K562 (cell line): ENCODE measurements around the gene TOR1A. TPM values are rescaled to one million over a fixed set of nuclear protein-coding genes. Genes with fewer than 3 reads are reported as not detected.
A peak's percentile ranks its signal among the peaks of the same experiment; 100 is the strongest.

Experiments
- ATAC-seq: fragments of 200-7000 bp; cut with Tn5 transposase; 3 replicates; pipeline ENCODE4 v1.9.1; 2020; ENCODE audit warnings: moderate library complexity
- BruUV-seq: library from RNA; stranded (reverse); fragments of 400-500 nt; replicated peaks from 2 replicates; lab custom pipeline; 2021; lab: Mats Ljungman, UMichigan
- CTCF ChIA-PET: fragments of 300-600 bp; formaldehyde crosslinking; extraction: SDS; loops from one replicate; lab custom pipeline; 2021; ENCODE audit warnings: low intra/inter-chr PET ratio; lab: Yijun Ruan, JAX
- POLR2A ChIA-PET: fragments of 300-600, 350-650 bp; sonication (Branson Sonifier 250); formaldehyde crosslinking; extraction: SDS; loops from one replicate; lab custom pipeline; 2021; ENCODE audit warnings: antibody characterized with exemption, inconsistent platforms; lab: Yijun Ruan, JAX
- DNase-seq, 4 experiments: peaks; one replicate each; pipeline versions ENCODE4 v3.0.0 to v3.0.0-alpha.2; 2011 to 2018; ENCODE audit warnings: low spot score in 3 of 4, mixed read lengths in 3 of 4; ENCODE audit errors: extremely low read depth in 1 of 4
- FAIRE-seq: peaks from 2 replicates; lab custom pipeline; 2011; peaks lifted over from hg19 to GRCh38; lab: Jason Lieb, UNC
- H2AFZ ChIP-seq: 2 replicates; pipeline ENCODE4 v1.6.0; 2011; ENCODE audit warnings: low read depth, low read length, control low read depth, inconsistent platforms
- H3K27ac ChIP-seq: fragments of 200-600 bp; 3 replicates; pipeline ENCODE4 v1.8.0; 2011; ENCODE audit warnings: low read depth, mild to moderate bottlenecking, control low read depth, inconsistent platforms, low read length, moderate library complexity, mixed read lengths; ENCODE audit errors: extremely low read depth
- H3K27me3 ChIP-seq, 2 experiments: fragments of 300-600 bp in 1 of 2; 2 replicates in 1 of 2; 3 replicates in 1 of 2; pipeline versions ENCODE4 v1.6.0 to v1.8.0; 2011; ENCODE audit warnings: inconsistent platforms in 2 of 2, low read length in 2 of 2, mild to moderate bottlenecking in 1 of 2, mixed read lengths in 1 of 2, moderate library complexity in 1 of 2; ENCODE audit not compliant: control insufficient read depth in 2 of 2, insufficient read depth in 2 of 2
- H3K36me3 ChIP-seq: fragments of 300-600 bp; 3 replicates; pipeline ENCODE4 v1.8.0; 2011; ENCODE audit warnings: mild to moderate bottlenecking, low read length, inconsistent platforms; ENCODE audit not compliant: control insufficient read depth, insufficient read depth
- H3K4me1 ChIP-seq, 2 experiments: fragments of 200-600 bp in 1 of 2; replicated peaks in 1 of 2; 2 replicates in 1 of 2; 3 replicates in 1 of 2; pipeline versions ENCODE4 v1.5.1 to v1.8.0; 2011; ENCODE audit warnings: inconsistent platforms in 2 of 2, low read length in 2 of 2, mild to moderate bottlenecking in 1 of 2, mixed read lengths in 1 of 2, moderate library complexity in 1 of 2; ENCODE audit not compliant: control insufficient read depth in 2 of 2, insufficient read depth in 2 of 2
- H3K4me2 ChIP-seq: 2 replicates; pipeline ENCODE4 v1.6.1; 2011; ENCODE audit warnings: low read length, control low read depth, inconsistent platforms, mixed read lengths; ENCODE audit not compliant: insufficient read depth
- H3K4me3 ChIP-seq: fragments of 200-600 bp; sonication (generic), shearing (Covaris generic); 2 replicates; pipeline ENCODE4 v1.5.1; 2016; ENCODE audit warnings: control low read depth, inconsistent platforms
- H3K79me2 ChIP-seq: fragments of 200-600 bp; 3 replicates; pipeline ENCODE4 v1.8.0; 2011; ENCODE audit warnings: low read length, inconsistent platforms; ENCODE audit not compliant: control insufficient read depth, insufficient read depth
- H3K9ac ChIP-seq, 2 experiments: 2 replicates each; pipeline versions ENCODE4 v1.6.0 to v1.6.1; 2011; ENCODE audit warnings: low read depth in 2 of 2, low read length in 2 of 2, control low read depth in 1 of 2, inconsistent platforms in 1 of 2, mild to moderate bottlenecking in 1 of 2, mixed read lengths in 1 of 2; ENCODE audit not compliant: insufficient read depth in 1 of 2
- H3K9me1 ChIP-seq: one replicate; pipeline ENCODE4 v1.6.0; 2011; ENCODE audit warnings: inconsistent platforms, mild to moderate bottlenecking, low read length, moderate library complexity; ENCODE audit not compliant: control insufficient read depth, insufficient read depth
- H3K9me3 ChIP-seq: replicated peaks from 2 replicates; pipeline ENCODE4 v1.5.1; 2011; ENCODE audit warnings: low read depth, low read length, inconsistent platforms; ENCODE audit not compliant: control insufficient read depth, insufficient read depth
- H4K20me1 ChIP-seq: replicated peaks from 2 replicates; pipeline ENCODE4 v1.6.1; 2011; ENCODE audit warnings: low read length, inconsistent platforms, mixed read lengths; ENCODE audit not compliant: control insufficient read depth, insufficient read depth
- BCOR ChIP-seq: fragments of 450-650 bp; IDR thresholded peaks from 2 replicates; pipeline ENCODE4 v1.6.1; 2016
- SNRNP70 ChIP-seq: fragments of 200-400 bp; formaldehyde crosslinking; optimal IDR thresholded peaks from 2 replicates; pipeline ENCODE3; 2017; ENCODE audit warnings: low read depth, low read length
- TCF3 ChIP-seq: sonication (generic); formaldehyde crosslinking; IDR thresholded peaks from 2 replicates; pipeline ENCODE4 v1.4.0; 2020; ENCODE audit warnings: mild to moderate bottlenecking, missing genetic modification reagents
- TOE1 ChIP-seq, 2 experiments: fragments of 450-650 bp in 1 of 2; sonication (generic) in 1 of 2; formaldehyde crosslinking in 1 of 2; IDR thresholded peaks; 2 replicates each; pipeline versions ENCODE4 v1.7.1 to v1.8.0; 2016 to 2022; ENCODE audit warnings: borderline replicate concordance in 2 of 2, mild to moderate bottlenecking in 2 of 2, antibody characterized with exemption in 1 of 2, inconsistent platforms in 1 of 2, low read depth in 1 of 2, missing genetic modification reagents in 1 of 2, moderate library complexity in 1 of 2
- ZNF407 ChIP-seq: fragments of 450-650 bp; IDR thresholded peaks from 2 replicates; pipeline ENCODE4 v1.6.1; 2016; ENCODE audit warnings: low read depth
- WGBS: fragments of 100-300 bp; shearing (Covaris generic); methylation state at CpG from one replicate; pipeline ENCODE4 v1.1.6; 2016; ENCODE audit warnings: low coverage, mixed read lengths; ENCODE audit not compliant: insufficient coverage; ENCODE audit errors: missing lambda C conversion rate; 5-methylcytosine and 5-hydroxymethylcytosine counted together
- in situ Hi-C: fragments of 300-500 bp; cut with MboI; formaldehyde crosslinking; loops from 4 replicates; pipeline ENCODE4 v1.15.0; 2018; ENCODE audit warnings: inconsistent platforms, mixed read lengths
- intact Hi-C: fragments of 100-400 bp; cut with micrococcal nuclease; formaldehyde crosslinking; loops from 2 replicates; pipeline ENCODE4 v1.14.2; 2022
- polyA plus RNA-seq, 8 experiments: library from polyadenylated mRNA; depleted of rRNA in 4 of 8; stranded (reverse) in 5 of 8; unstranded in 3 of 8; fragments of >200 nt; fragmentation: Nextera tagmentation in 2 of 8; fragmentation: Illumina TruSeq in 1 of 8; extraction: Ambion mirVana in 2 of 8; extraction: Trizol in 1 of 8; gene quantifications; 2 replicates each; pipeline versions ENCODE4 v1.2.1 to v1.2.3, GENCODE V29; 2011 to 2014; ENCODE audit warnings: inconsistent platforms in 1 of 8, missing spikeins in 1 of 8
- total RNA-seq, 7 experiments: library from RNA; depleted of rRNA in 6 of 7; stranded (reverse); fragments of >200 nt in 6 of 7; fragmentation: Illumina TruSeq in 2 of 7; extraction: Trizol in 2 of 7; gene quantifications; 2 replicates each; pipeline versions ENCODE4 v1.2.1 to v1.2.3, GENCODE V29; 2011 to 2021; ENCODE audit warnings: low replicate concordance in 1 of 7
- TF ChIP-seq, protein P1 (sequence below): fragments of 200-400 bp; formaldehyde crosslinking; IDR thresholded peaks from 2 replicates; pipeline ENCODE4 v1.6.1; 2017; ENCODE audit warnings: mild to moderate bottlenecking, low read depth, low read length, moderate library complexity

Gene TOR1A
- total and polyA plus RNA-seq, 9 of the 15 experiments (the other 6 are each of a cell fraction or from before 2014, with no cell fraction given) = 4.5 to 85.8 (median 51.3) TPM

DNA sequence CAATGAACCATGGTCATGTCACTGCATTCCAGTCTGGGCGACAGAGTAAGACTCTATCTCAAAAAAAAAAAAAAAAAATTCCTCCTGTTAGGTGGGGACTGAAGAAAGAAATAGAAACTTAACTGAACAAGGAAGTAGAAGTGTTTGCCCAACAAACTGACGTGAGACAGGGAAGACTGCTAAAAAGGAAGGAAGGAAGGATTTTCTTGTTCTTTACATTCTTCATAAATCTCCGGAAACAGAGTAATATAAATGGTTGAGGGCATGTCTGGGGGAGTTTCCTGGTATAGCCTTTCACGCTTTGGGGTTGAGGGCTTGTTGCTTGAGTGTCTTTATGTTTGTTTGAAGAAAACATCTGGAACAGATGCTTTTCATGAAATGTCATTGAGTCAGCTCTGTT is 17.9 kb downstream of the TOR1A start (continued):
- TF ChIP-seq ZNF407 = no peak

- peaks cover 11% of the 10 kb centered on the region for H3K79me2 ChIP-seq
- peak overlapping the region; percentile 89 for H3K4me2 ChIP-seq
- H2AFZ ChIP-seq = peak overlapping the region; percentile 51
- intact Hi-C loops (no loop called here), in situ Hi-C loops (no loop called here)
- H3K9me1 ChIP-seq = no peaks in the 10 kb centered on the region
- H3K27ac ChIP-seq = peak overlapping the region; percentile 65; the same call in 2 of the 3 replicates
- FAIRE-seq (peak; percentile 83), DNase-seq (peak in 3 of 4 experiments; percentile 38 to 64 (median 39)), ATAC-seq (peak; percentile 16)
- peaks cover 7% of the 10 kb centered on the region; the same call in 1 of the 2 replicates for H4K20me1 ChIP-seq
- POLR2A ChIA-PET = interaction anchor here (0.5 to 1.2 kb wide), 9 partner anchors 9 to 1505 kb away, joined by 3 to 8 read pairs (median 3); no protein-coding TSS in a partner anchor
- H3K9ac ChIP-seq = peak overlapping the region; percentile 60 to 94
- H3K9me3 ChIP-seq = no peaks in the 10 kb centered on the region
- BruUV-seq = no TSS peak
- peak overlapping the region; percentile 86 for H3K4me3 ChIP-seq
- H3K36me3 ChIP-seq = peaks cover 32% of the 10 kb centered on the region; the same call in 2 of the 3 replicates
- 0% methylated on average over 14 of the region's 14 CpGs for WGBS
- no peaks in the 10 kb centered on the region for H3K27me3 ChIP-seq
- peaks cover 7 to 25% of the 10 kb centered on the region in 2 experiments; a peak in 4 of 5 replicates for H3K4me1 ChIP-seq
- CTCF ChIA-PET = interaction anchor here (0.6 to 1.2 kb wide), 2 partner anchors 83 to 852 kb away, joined by 3 to 7 read pairs; no protein-coding TSS in a partner anchor
- TF ChIP-seq BCOR (no peak), TCF3 (0 out of 2 replicates have a peak, but pooled peaks have one; percentile 9), TOE1 (IDR thresholded peaks at IDR 0.05; ENCODE audit: borderline replicate concordance) (no peak), TOE1 (CRISPR knock-in tag; IDR thresholded peaks at IDR 0.05; ENCODE audit: borderline replicate concordance, low read depth) (0 out of 2 replicates have a peak, but pooled peaks have one; percentile 20), SNRNP70 (no peak)
- TF ChIP-seq, protein P1, sequence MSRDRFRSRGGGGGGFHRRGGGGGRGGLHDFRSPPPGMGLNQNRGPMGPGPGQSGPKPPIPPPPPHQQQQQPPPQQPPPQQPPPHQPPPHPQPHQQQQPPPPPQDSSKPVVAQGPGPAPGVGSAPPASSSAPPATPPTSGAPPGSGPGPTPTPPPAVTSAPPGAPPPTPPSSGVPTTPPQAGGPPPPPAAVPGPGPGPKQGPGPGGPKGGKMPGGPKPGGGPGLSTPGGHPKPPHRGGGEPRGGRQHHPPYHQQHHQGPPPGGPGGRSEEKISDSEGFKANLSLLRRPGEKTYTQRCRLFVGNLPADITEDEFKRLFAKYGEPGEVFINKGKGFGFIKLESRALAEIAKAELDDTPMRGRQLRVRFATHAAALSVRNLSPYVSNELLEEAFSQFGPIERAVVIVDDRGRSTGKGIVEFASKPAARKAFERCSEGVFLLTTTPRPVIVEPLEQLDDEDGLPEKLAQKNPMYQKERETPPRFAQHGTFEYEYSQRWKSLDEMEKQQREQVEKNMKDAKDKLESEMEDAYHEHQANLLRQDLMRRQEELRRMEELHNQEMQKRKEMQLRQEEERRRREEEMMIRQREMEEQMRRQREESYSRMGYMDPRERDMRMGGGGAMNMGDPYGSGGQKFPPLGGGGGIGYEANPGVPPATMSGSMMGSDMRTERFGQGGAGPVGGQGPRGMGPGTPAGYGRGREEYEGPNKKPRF = no peak
Observed at GRCh38 chr9:129803676-129804060, 20.3 kb downstream of the TOR1A start.
